Stomach (tissue), 9 donors: Measurements from ENCODE around the gene MOG. TPM values are rescaled to one million over a fixed set of nuclear protein-coding genes. Genes with fewer than 3 reads are reported as not detected.

Experiments used
- DNase-seq, 2 donors: peaks; one replicate each; pipeline versions ENCODE4 v3.0.0 to v3.0.0-alpha.2; 2013 to 2019
- H3K27ac ChIP-seq, 5 donors: fragments of 200-600 bp in 4 of 5; sonication (generic) in 4 of 5; one replicate each; pipeline ENCODE4 v1.5.1; 2013 to 2019; ENCODE audit warnings: mild to moderate bottlenecking in 1 of 5, moderate library complexity in 1 of 5
- H3K27me3 ChIP-seq, 3 donors: fragments of 200-600 bp; sonication (generic); one replicate each; pipeline ENCODE4 v1.5.1; 2017 to 2019; ENCODE audit warnings: mixed run types in 1 of 3
- H3K36me3 ChIP-seq, 4 donors: fragments of 200-600 bp; sonication (generic); 1 replicate in 3 of 4; 2 replicates in 1 of 4; pipeline ENCODE4 v1.5.1; 2016 to 2019
- H3K4me1 ChIP-seq, 4 donors: fragments of 200-600 bp; sonication (generic); one replicate each; pipeline ENCODE4 v1.5.1; 2016 to 2019
- H3K4me3 ChIP-seq, 4 donors: fragments of 200-600 bp; sonication (generic) in 3 of 4; one replicate each; pipeline ENCODE4 v1.5.1; 2016 to 2019; ENCODE audit warnings: mild to moderate bottlenecking in 1 of 4
- H3K9me3 ChIP-seq, 4 donors: fragments of 200-600 bp; sonication (generic); one replicate each; pipeline ENCODE4 v1.5.1; 2016 to 2019
- CTCF ChIP-seq, 7 experiments: fragments of 450-650 bp in 4 of 7; fragments of 200-600 bp in 3 of 7; sonication (generic) in 3 of 7; IDR thresholded peaks; one replicate each; pipeline ENCODE4 v1.5.1; 2016 to 2019; ENCODE audit warnings: antibody characterized with exemption in 7 of 7, control low read depth in 2 of 7, mild to moderate bottlenecking in 1 of 7
- EP300 ChIP-seq: sonication (generic); formaldehyde crosslinking; IDR thresholded peaks from one replicate; pipeline ENCODE4 v1.6.1; 2017; ENCODE audit warnings: antibody characterized with exemption
- POLR2A ChIP-seq, 4 donors: fragments of 450-650 bp; IDR thresholded peaks; one replicate each; pipeline ENCODE4 v1.6.1; 2016; ENCODE audit warnings: antibody characterized with exemption in 4 of 4, control low read depth in 2 of 4, mild to moderate bottlenecking in 1 of 4, moderate library complexity in 1 of 4
- POLR2AphosphoS5 ChIP-seq, 3 donors: sonication (generic); formaldehyde crosslinking; IDR thresholded peaks; one replicate each; pipeline ENCODE4 v1.6.1; 2016; ENCODE audit warnings: antibody characterized with exemption in 3 of 3
- WGBS, 5 donors: extraction: QIAGEN DNeasy Blood & Tissue Kit in 3 of 5; methylation state at CpG; one replicate each; pipeline versions ENCODE4 v1.1.5 to v1.1.7; 2013 to 2018; 5-methylcytosine and 5-hydroxymethylcytosine counted together
- intact Hi-C: fragments of 100-400 bp; cut with DNase I; formaldehyde crosslinking; loops from one replicate; pipeline ENCODE4 v1.15.1; 2023; ENCODE audit warnings: low total_unique reads
- polyA plus RNA-seq, 3 donors: library from polyadenylated mRNA; stranded (reverse); fragments of 200-250 nt; gene quantifications; one replicate each; pipeline ENCODE4 v1.2.3, GENCODE V29; 2013
- total RNA-seq, 5 donors: library from RNA; depleted of rRNA; stranded (reverse); fragments of >200 nt; gene quantifications; one replicate each; pipeline versions ENCODE4 v1.1.0 to v1.2.3, GENCODE V29; 2014 to 2016
- donor health status: healthy with polysubstance abuse.
- donor health status: Bipolar disorder and iron deficiency.
- donor health status: healthy.

Gene MOG
- total and polyA plus RNA-seq, 8 donors, result not detected

- peaks cover 0 to 21% (median 4%) of the 10 kb centered on the region in 3 donors for H3K27me3 ChIP-seq
- H3K9me3 ChIP-seq, result no peaks in the 10 kb centered on the region
- no peak for DNase-seq
- H3K4me1 ChIP-seq, result peaks cover 0 to 6% (median 0%) of the 10 kb centered on the region in 4 donors
- intact Hi-C loops, result no loop called here
- 42 to 100% (median 88%) methylated on average over 1 of the region's 1 CpG for WGBS, 5 donors
- H3K4me3 ChIP-seq, result no peak overlapping the region
- no peaks in the 10 kb centered on the region for H3K36me3 ChIP-seq
- H3K27ac ChIP-seq, result no peak overlapping the region
- TF ChIP-seq POLR2AphosphoS5 (IDR thresholded peaks at IDR 0.05) (no peak), POLR2A (IDR thresholded peaks at IDR 0.05) (no peak), EP300 (no peak), CTCF (IDR thresholded peaks at IDR 0.05) (no peak)
Measured at GRCh38 chr6:29675561-29675960, 18.7 kb downstream of the MOG start.

GRCh38 chr6:29676981-29677601 lies 20.2 kb downstream of the MOG start:
- peaks cover 0 to 6% (median 0%) of the 10 kb centered on the region in 4 donors for H3K4me1 ChIP-seq
- no peak for DNase-seq
- no peaks in the 10 kb centered on the region for H3K9me3 ChIP-seq
- peaks cover 0 to 14% (median 10%) of the 10 kb centered on the region in 3 donors for H3K27me3 ChIP-seq
- 15 to 44% (median 28%) methylated on average over 2 of the region's 2 CpGs for WGBS, 5 donors
- H3K27ac ChIP-seq, result no peak overlapping the region
- no peaks in the 10 kb centered on the region for H3K36me3 ChIP-seq
- H3K4me3 ChIP-seq, result no peak overlapping the region
- TF ChIP-seq POLR2AphosphoS5 (IDR thresholded peaks at IDR 0.05), result no peak
- TF ChIP-seq EP300, result no peak
- no peak for TF ChIP-seq CTCF (IDR thresholded peaks at IDR 0.05)
- intact Hi-C loops, result no loop called here

GRCh38 chr6:29678114-29678513 lies 21.2 kb downstream of the MOG start:
- H3K4me1 ChIP-seq, result peaks cover 0 to 6% (median 0%) of the 10 kb centered on the region in 4 donors
- WGBS, 5 donors, result 66 to 87% (median 80%) methylated on average over 5 of the region's 5 CpGs
- TF ChIP-seq POLR2AphosphoS5 (IDR thresholded peaks at IDR 0.05), result no peak
- TF ChIP-seq CTCF (IDR thresholded peaks at IDR 0.05), result no peak
- no peak for TF ChIP-seq EP300
- no peak for TF ChIP-seq POLR2A (IDR thresholded peaks at IDR 0.05)

GRCh38 chr6:29679962-29680361 lies 23.1 kb downstream of the MOG start:
- TF ChIP-seq POLR2A (IDR thresholded peaks at IDR 0.05) (no peak), CTCF (IDR thresholded peaks at IDR 0.05) (no peak), POLR2AphosphoS5 (IDR thresholded peaks at IDR 0.05) (no peak), EP300 (no peak)
- Histone ChIP-seq H3K27ac (no peak overlapping the region), H3K27me3 (peaks cover 0 to 14% (median 10%) of the 10 kb centered on the region in 3 donors), H3K4me1 (peaks cover 0 to 6% (median 0%) of the 10 kb centered on the region in 4 donors), H3K36me3 (no peaks in the 10 kb centered on the region), H3K4me3 (no peak overlapping the region), H3K9me3 (no peaks in the 10 kb centered on the region)
- 73 to 85% (median 84%) methylated on average over 13 of the region's 13 CpGs for WGBS, 5 donors
- intact Hi-C loops, result no loop called here
- no peak for DNase-seq

More at GRCh38 chr6:29678114-29678513, 21.2 kb downstream of the MOG start:
- Histone ChIP-seq H3K9me3 (no peaks in the 10 kb centered on the region), H3K27me3 (peaks cover 0 to 14% (median 10%) of the 10 kb centered on the region in 3 donors), H3K4me3 (no peak overlapping the region), H3K27ac (no peak overlapping the region), H3K36me3 (no peaks in the 10 kb centered on the region)
- no peak for DNase-seq
- intact Hi-C loops, result no loop called here
